Kidney epithelial cell (primary cell): ENCODE results near the gene STON2. TPM values are rescaled to one million over a fixed set of nuclear protein-coding genes. Genes with fewer than 3 reads are reported as not detected.

ENCODE experiments used
- DNase-seq: peaks from one replicate; pipeline ENCODE4 v3.0.0-alpha.2; 2010; ENCODE audit warnings: low read depth
- H3K27me3 ChIP-seq: 2 replicates; pipeline ENCODE4 v1.6.0; 2011; ENCODE audit warnings: low read length; ENCODE audit not compliant: control insufficient read depth, insufficient read depth
- H3K36me3 ChIP-seq: 2 replicates; pipeline ENCODE4 v1.5.1; 2011; ENCODE audit warnings: low read length; ENCODE audit not compliant: control insufficient read depth, insufficient read depth
- H3K4me3 ChIP-seq: 2 replicates; pipeline ENCODE4 v1.5.1; 2011; ENCODE audit warnings: low read depth, mild to moderate bottlenecking, control low read depth, low read length
- total RNA-seq: library from RNA; depleted of rRNA; stranded (reverse); fragments of >200 nt; gene quantifications from 2 replicates; pipeline ENCODE4 v1.2.3, GENCODE V29; 2015
- TF ChIP-seq, protein P1 (sequence below): IDR thresholded peaks from 2 replicates; pipeline ENCODE4 v1.5.1; 2011; ENCODE audit warnings: mild to moderate bottlenecking, moderate library complexity, low read length, control low read depth, inconsistent platforms; ENCODE audit not compliant: insufficient read depth, poor library complexity, severe bottlenecking

Gene STON2
- total RNA-seq, 1 donor from 2014 or later, result 17.9 TPM

DNA sequence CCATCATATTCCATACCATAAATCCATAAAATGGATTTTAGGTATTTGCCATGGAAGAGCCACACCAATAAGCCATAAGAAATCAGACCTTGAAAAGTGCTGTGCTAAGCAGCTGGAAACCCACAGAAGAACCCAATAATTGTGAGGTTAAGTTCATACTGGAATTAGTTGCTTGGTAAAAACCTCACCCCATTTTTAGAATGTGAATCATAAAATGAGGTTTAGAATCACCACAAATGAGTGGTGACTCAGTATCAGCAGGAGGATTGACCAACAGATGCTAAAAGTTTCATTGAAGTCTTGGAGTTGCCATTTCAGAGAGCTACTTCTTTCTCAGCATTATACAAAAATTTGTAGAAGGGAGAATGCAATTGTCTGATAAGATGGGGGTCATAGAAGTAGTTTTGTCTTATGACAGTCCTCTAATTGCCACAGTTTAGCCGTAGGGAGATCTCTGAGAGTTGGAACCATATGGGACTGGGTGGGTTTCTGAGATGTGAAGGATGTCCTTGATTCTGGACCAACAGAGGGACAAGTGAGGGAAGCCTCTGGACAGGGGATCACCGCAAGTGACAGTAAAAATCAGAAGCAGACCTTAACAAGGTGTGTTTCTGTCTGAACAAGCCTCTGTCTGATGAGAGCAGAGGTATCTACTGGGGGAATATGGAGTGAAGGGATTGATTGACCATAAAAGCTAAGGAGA lies 1.4 kb upstream of the STON2 start:
- peak; percentile 91 for DNase-seq
- TF ChIP-seq, protein P1, sequence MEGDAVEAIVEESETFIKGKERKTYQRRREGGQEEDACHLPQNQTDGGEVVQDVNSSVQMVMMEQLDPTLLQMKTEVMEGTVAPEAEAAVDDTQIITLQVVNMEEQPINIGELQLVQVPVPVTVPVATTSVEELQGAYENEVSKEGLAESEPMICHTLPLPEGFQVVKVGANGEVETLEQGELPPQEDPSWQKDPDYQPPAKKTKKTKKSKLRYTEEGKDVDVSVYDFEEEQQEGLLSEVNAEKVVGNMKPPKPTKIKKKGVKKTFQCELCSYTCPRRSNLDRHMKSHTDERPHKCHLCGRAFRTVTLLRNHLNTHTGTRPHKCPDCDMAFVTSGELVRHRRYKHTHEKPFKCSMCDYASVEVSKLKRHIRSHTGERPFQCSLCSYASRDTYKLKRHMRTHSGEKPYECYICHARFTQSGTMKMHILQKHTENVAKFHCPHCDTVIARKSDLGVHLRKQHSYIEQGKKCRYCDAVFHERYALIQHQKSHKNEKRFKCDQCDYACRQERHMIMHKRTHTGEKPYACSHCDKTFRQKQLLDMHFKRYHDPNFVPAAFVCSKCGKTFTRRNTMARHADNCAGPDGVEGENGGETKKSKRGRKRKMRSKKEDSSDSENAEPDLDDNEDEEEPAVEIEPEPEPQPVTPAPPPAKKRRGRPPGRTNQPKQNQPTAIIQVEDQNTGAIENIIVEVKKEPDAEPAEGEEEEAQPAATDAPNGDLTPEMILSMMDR, result no peak
- H3K4me3 ChIP-seq, result no peak overlapping the region
- peaks cover 1% of the 10 kb centered on the region for H3K36me3 ChIP-seq
- H3K27me3 ChIP-seq, result no peaks in the 10 kb centered on the region

DNA sequence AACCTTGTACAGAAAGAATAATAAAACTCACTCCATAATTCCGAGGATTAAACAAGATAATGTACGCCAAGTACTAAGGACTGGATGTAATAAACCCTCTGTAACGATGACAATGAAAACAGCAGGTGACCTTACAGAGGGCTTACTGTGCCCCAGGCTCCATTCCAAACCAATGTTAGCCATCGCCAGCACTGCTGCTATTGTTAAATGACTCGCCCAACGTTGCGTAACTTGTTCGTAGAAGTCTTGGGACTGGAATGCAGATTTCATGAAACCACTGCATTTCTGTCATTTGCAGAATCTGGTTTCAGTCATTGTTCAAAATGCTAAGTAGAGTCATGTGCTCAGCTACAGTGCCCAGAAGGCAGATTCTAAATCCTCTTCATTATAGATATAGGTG lies 728 bp upstream of the STON2 start:
- H3K4me3 ChIP-seq, result no peak overlapping the region
- H3K27me3 ChIP-seq, result no peaks in the 10 kb centered on the region
- peak; percentile 94 for DNase-seq

DNA sequence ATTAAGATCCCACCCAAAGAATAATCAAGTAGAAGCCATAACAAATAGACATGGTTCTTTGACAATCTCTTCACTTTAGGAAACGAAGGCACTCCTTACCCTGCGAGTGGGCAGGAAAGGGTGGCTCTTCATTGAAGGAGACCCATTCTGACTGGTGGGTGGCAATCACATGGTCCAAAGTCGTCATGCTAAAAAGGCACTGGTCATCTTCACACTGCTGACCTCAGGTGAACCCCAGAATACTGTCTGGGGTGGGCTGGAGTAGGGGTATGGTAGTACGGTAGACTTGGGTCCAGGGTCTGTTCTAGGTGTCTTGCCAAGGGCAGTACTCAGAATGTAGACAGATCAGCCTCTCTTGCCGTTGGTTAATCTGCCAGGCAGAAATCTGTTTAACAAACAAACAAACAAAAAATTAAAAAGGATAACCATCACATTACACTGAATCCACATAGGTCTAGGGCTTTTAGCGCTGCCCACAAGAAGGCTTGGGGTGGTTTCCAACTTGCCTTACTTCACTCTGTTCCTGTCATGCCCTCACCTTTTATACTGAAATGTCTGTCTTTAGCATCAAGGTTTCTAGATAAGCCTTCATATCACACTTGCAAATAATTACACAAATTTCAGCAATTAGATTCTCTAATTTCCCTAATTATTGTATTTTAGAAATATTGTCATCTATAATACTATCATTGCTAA lies 1.8 kb downstream of the STON2 start:
- no peak for DNase-seq
- Histone ChIP-seq H3K36me3 (peaks cover 3% of the 10 kb centered on the region), H3K27me3 (no peaks in the 10 kb centered on the region), H3K4me3 (no peak overlapping the region)
- TF ChIP-seq, protein P1, result no peak

More for the DNA sequence above, 728 bp upstream of the STON2 start:
- TF ChIP-seq, protein P1, result no peak
- peaks cover 1% of the 10 kb centered on the region for H3K36me3 ChIP-seq

DNA sequence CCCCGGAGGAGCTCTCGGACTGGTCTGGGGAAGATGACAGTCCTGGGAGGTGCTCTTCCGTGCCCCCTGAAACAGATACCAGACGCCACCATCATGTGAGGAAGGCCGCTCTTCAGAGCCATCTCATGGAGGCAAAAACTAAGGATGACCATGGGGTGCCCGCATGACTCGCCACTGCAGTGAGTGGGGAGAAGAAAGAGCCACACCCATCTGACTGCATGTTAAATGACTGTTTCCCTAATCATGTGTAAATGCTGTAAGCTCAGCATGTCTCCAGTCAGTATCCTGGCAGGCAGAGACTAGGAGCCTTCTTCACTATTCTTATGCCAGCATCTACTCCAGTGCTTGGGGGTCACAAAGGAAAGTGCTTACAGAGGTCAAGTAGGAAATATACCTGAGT lies 4.0 kb downstream of the STON2 start:
- Histone ChIP-seq H3K4me3 (no peak overlapping the region), H3K36me3 (peaks cover 3% of the 10 kb centered on the region), H3K27me3 (no peaks in the 10 kb centered on the region)
- DNase-seq, result no peak
- TF ChIP-seq, protein P1, result no peak

DNA sequence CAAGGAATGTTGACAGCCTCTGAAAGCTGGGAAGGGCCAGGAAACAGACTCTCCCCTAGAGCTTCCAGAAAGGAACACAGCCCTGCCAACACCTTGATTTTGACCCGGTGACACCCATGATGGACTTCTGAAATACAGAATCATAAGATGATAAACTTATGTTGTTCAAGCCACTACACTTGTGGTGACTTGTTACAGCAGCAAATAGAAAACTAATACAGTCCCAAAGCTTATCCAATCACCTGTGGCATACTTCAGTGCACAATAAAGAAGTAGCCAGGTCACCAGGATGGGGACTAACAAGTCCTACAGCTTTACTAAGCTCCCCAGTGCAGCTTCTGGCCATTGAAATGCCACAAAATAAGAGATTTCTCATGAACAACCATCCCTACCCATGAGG lies 5.4 kb downstream of the STON2 start:
- Histone ChIP-seq H3K27me3 (no peaks in the 10 kb centered on the region), H3K4me3 (no peak overlapping the region), H3K36me3 (peaks cover 3% of the 10 kb centered on the region)
- TF ChIP-seq, protein P1, result no peak
- no peak for DNase-seq
